Ascending aorta (tissue), 2 donors: Measurements from ENCODE around the gene TCERG1L. TPM values are rescaled to one million over a fixed set of nuclear protein-coding genes. Genes with fewer than 3 reads are reported as not detected.

Experiments used
- DNase-seq, 2 donors: peaks; one replicate each; pipeline ENCODE4 v3.0.0-alpha.2; 2019; ENCODE audit warnings: low spot score in 2 of 2
- H3K27ac ChIP-seq, 2 donors: fragments of 200-600 bp; sonication (generic); one replicate each; pipeline ENCODE4 v1.5.1; 2016 to 2017; ENCODE audit warnings: mild to moderate bottlenecking in 1 of 2
- H3K27me3 ChIP-seq: fragments of 200-600 bp; sonication (generic); one replicate; pipeline ENCODE4 v1.5.1; 2017
- H3K36me3 ChIP-seq, 2 donors: fragments of 200-600 bp; sonication (generic); one replicate each; pipeline ENCODE4 v1.5.1; 2016
- H3K4me1 ChIP-seq, 2 donors: fragments of 200-600 bp; sonication (generic); one replicate each; pipeline ENCODE4 v1.5.1; 2016 to 2017; ENCODE audit warnings: mild to moderate bottlenecking in 1 of 2
- H3K4me3 ChIP-seq, 2 donors: fragments of 200-600 bp; sonication (generic); one replicate each; pipeline ENCODE4 v1.5.1; 2016 to 2017; ENCODE audit warnings: mild to moderate bottlenecking in 1 of 2
- H3K9me3 ChIP-seq, 2 donors: fragments of 200-600 bp; sonication (generic); one replicate each; pipeline ENCODE4 v1.5.1; 2016
- intact Hi-C: fragments of 100-400 bp; cut with DNase I; formaldehyde crosslinking; loops from one replicate; pipeline ENCODE4 v1.15.1; 2023
- total RNA-seq: library from RNA; depleted of rRNA; stranded (reverse); fragments of >200 nt; gene quantifications from one replicate; pipeline ENCODE4 v1.1.0, GENCODE V29; 2016
- TF ChIP-seq, protein P1 (sequence below), 3 experiments: fragments of 200-600 bp in 2 of 3; fragments of 450-650 bp in 1 of 3; sonication (generic) in 2 of 3; IDR thresholded peaks; one replicate each; pipeline ENCODE4 v1.5.1; 2016 to 2019; ENCODE audit warnings: antibody characterized with exemption in 3 of 3, mild to moderate bottlenecking in 1 of 3, moderate library complexity in 1 of 3

The TCERG1L gene
- total RNA-seq, 1 donor from 2014 or later: not detected

DNA sequence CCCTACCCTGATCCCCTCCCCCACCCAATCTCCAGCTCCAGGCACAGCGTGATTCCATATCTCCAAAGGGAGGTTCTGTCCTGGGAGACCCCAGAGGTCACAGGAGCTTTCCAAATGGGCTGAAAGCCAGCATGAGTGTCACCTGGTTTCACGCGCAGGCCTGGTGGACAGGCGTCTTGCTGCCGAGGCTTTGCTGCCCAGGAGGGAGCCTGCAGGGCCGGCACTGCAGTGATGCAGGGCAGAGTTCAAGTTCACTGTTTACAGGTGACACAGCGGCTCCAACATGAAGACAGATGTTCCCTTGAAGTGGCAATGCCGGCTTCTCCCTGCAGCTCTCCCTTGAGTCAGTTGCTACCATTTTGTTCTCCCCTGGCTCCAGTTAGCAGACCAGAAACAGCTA, 104.3 kb downstream of the TCERG1L start:
- TF ChIP-seq, protein P1, sequence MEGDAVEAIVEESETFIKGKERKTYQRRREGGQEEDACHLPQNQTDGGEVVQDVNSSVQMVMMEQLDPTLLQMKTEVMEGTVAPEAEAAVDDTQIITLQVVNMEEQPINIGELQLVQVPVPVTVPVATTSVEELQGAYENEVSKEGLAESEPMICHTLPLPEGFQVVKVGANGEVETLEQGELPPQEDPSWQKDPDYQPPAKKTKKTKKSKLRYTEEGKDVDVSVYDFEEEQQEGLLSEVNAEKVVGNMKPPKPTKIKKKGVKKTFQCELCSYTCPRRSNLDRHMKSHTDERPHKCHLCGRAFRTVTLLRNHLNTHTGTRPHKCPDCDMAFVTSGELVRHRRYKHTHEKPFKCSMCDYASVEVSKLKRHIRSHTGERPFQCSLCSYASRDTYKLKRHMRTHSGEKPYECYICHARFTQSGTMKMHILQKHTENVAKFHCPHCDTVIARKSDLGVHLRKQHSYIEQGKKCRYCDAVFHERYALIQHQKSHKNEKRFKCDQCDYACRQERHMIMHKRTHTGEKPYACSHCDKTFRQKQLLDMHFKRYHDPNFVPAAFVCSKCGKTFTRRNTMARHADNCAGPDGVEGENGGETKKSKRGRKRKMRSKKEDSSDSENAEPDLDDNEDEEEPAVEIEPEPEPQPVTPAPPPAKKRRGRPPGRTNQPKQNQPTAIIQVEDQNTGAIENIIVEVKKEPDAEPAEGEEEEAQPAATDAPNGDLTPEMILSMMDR (IDR thresholded peaks at IDR 0.05): no peak
- intact Hi-C loops: no loop called here
- no peaks in the 10 kb centered on the region for H3K36me3 ChIP-seq
- no peak overlapping the region for H3K27ac ChIP-seq
- H3K4me3 ChIP-seq: no peak overlapping the region
- no peaks in the 10 kb centered on the region for H3K9me3 ChIP-seq
- H3K27me3 ChIP-seq: no peaks in the 10 kb centered on the region
- no peaks in the 10 kb centered on the region for H3K4me1 ChIP-seq
- DNase-seq: peak in 1 of 2 donors; percentile 39

GRCh38 chr10:131206111-131206995, 105.2 kb downstream of the TCERG1L start:
- Histone ChIP-seq H3K9me3 (no peaks in the 10 kb centered on the region), H3K36me3 (no peaks in the 10 kb centered on the region), H3K27me3 (no peaks in the 10 kb centered on the region), H3K4me1 (no peaks in the 10 kb centered on the region), H3K4me3 (no peak overlapping the region), H3K27ac (no peak overlapping the region)
- intact Hi-C loops: no loop called here
- DNase-seq: peak in 1 of 2 donors; percentile 48
- TF ChIP-seq, protein P1 (IDR thresholded peaks at IDR 0.05): no peak

DNA sequence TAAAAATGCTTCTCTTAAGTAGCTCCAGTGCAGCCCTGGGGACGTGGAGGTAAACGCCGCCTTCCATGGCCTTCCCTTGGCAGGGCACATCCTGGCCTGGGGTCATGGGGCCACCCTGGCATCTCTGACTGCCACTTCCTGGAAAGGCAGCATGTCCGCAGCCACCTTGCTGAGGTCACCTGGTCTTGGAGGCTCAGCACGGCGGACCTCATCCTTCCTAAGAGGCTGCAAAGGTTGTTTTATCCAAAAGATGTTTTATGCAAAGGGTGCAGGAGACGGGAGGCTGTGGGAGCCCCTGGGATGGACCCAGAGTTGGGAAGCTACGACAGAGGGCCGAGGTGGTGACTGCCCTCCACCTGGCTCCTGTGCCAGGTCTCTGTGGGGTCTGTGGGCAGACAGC, 106.0 kb downstream of the TCERG1L start:
- H3K4me3 ChIP-seq: no peak overlapping the region
- no peaks in the 10 kb centered on the region for H3K4me1 ChIP-seq
- no peaks in the 10 kb centered on the region for H3K9me3 ChIP-seq
- no peaks in the 10 kb centered on the region for H3K36me3 ChIP-seq
- DNase-seq: peak in 1 of 2 donors; percentile 21
- TF ChIP-seq, protein P1 (IDR thresholded peaks at IDR 0.05): no peak
- no peak overlapping the region for H3K27ac ChIP-seq
- no peaks in the 10 kb centered on the region for H3K27me3 ChIP-seq
- intact Hi-C loops: no loop called here

DNA sequence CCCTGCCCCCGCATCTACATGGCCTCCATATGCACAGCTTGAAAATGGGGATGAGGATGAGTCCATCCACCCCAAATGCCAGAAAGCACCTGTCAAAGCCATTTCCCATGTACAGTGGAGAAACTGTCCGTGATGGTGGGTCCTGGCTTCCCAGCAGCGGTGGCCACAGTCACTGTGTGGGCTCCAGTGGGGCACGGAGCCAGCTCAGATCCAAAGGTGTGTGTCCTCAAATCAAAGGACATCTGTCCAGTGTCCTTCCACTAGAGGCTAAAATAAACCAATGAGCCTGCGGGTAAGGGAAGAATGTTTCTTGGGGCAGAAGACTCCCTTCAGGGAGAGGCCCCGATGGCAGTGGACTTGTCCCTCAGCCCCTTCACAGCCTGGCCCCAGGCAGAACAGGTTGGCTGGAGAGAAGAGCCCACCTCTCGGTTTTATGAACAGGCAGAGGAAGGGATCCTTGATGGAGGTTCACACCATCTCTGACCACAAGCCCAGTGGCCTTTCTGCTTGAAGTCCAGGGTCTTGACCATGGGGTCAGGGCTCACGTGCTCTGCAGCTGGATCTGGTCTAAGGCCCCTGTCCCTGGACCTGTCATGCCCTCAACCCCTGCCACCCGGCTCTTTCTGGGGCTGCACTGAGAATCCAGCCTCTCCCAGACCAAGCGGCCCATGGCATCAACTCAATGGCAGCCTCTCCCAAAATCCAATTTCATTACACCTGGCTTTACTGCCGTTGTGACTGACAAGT, 106.9 kb downstream of the TCERG1L start:
- Histone ChIP-seq H3K27ac (no peak overlapping the region), H3K4me3 (no peak overlapping the region), H3K27me3 (no peaks in the 10 kb centered on the region), H3K36me3 (no peaks in the 10 kb centered on the region), H3K9me3 (no peaks in the 10 kb centered on the region), H3K4me1 (no peaks in the 10 kb centered on the region)
- peak in 1 of 2 donors; percentile 42 for DNase-seq
- intact Hi-C loops: no loop called here
- TF ChIP-seq, protein P1 (IDR thresholded peaks at IDR 0.05): no peak

GRCh38 chr10:131203456-131204357, 107.8 kb downstream of the TCERG1L start:
- TF ChIP-seq, protein P1 (IDR thresholded peaks at IDR 0.05): no peak
- Histone ChIP-seq H3K4me3 (no peak overlapping the region), H3K4me1 (no peaks in the 10 kb centered on the region), H3K27me3 (no peaks in the 10 kb centered on the region), H3K27ac (no peak overlapping the region), H3K9me3 (no peaks in the 10 kb centered on the region), H3K36me3 (no peaks in the 10 kb centered on the region)
- DNase-seq: peak in 1 of 2 donors; percentile 30
- intact Hi-C loops: no loop called here
